PC-9 (cell line): ENCODE results near the gene NEK7. TPM values are rescaled to one million over a fixed set of nuclear protein-coding genes. Genes with fewer than 3 reads are reported as not detected.

Experiments
- BruUV-seq: library from RNA; stranded (reverse); fragments of 400-500 nt; replicated peaks from 2 replicates; lab custom pipeline; 2021; lab: Mats Ljungman, UMichigan
- CTCF ChIA-PET: fragments of 300-600 bp; sonication (Branson Sonifier 250); formaldehyde crosslinking; loops from one replicate; lab custom pipeline; 2022; ENCODE audit warnings: antibody characterized with exemption; lab: Charles Lee
- POLR2A ChIA-PET: fragments of 300-600 bp; sonication (Branson Sonifier 250); formaldehyde crosslinking; loops from one replicate; lab custom pipeline; 2022; ENCODE audit warnings: antibody characterized with exemption; ENCODE audit not compliant: unreplicated experiment; lab: Charles Lee
- DNase-seq, 2 experiments: peaks; one replicate each; pipeline versions ENCODE4 v3.0.0 to v3.0.0-alpha.2; 2015 to 2022; ENCODE audit warnings: mixed read lengths in 1 of 2
- H2AFZ ChIP-seq: fragments of 200-600 bp; sonication (generic); 2 replicates; pipeline ENCODE4 v1.8.1; 2017; ENCODE audit warnings: antibody characterized with exemption
- H3F3A ChIP-seq: fragments of 200-600 bp; sonication (generic); 2 replicates; pipeline ENCODE4 v1.8.1; 2017; ENCODE audit warnings: antibody characterized with exemption, mild to moderate bottlenecking, low read depth; ENCODE audit not compliant: insufficient read depth
- H3K27ac ChIP-seq: fragments of 200-600 bp; sonication (generic); 2 replicates; pipeline ENCODE4 v1.6.1; 2016; ENCODE audit warnings: mixed run types
- H3K27me3 ChIP-seq: fragments of 200-600 bp; sonication (generic); 2 replicates; pipeline ENCODE4 v1.6.1; 2016; ENCODE audit warnings: low read depth, mixed run types; ENCODE audit not compliant: insufficient read depth
- H3K36me3 ChIP-seq: fragments of 200-600 bp; sonication (generic); 2 replicates; pipeline ENCODE4 v1.6.1; 2016; ENCODE audit warnings: low read depth, mixed run types
- H3K4me1 ChIP-seq: fragments of 200-600 bp; sonication (generic); replicated peaks from 2 replicates; pipeline ENCODE4 v1.6.1; 2016; ENCODE audit warnings: mixed run types; ENCODE audit not compliant: insufficient read depth
- H3K4me2 ChIP-seq: fragments of 200-600 bp; sonication (generic); 2 replicates; pipeline ENCODE4 v1.6.1; 2017; ENCODE audit warnings: mixed run types
- H3K4me3 ChIP-seq: fragments of 200-600 bp; sonication (generic); 2 replicates; pipeline ENCODE4 v1.6.1; 2016; ENCODE audit warnings: mixed run types
- H3K79me2 ChIP-seq: fragments of 200-600 bp; sonication (generic); 2 replicates; pipeline ENCODE4 v1.6.1; 2017; ENCODE audit warnings: low read depth, mixed run types
- H3K9me2 ChIP-seq: fragments of 200-600 bp; sonication (generic); 2 replicates; pipeline ENCODE4 v1.8.1; 2017; ENCODE audit warnings: mild to moderate bottlenecking; ENCODE audit not compliant: insufficient read depth
- H3K9me3 ChIP-seq: fragments of 200-600 bp; sonication (generic); 2 replicates; pipeline ENCODE4 v1.8.1; 2016; ENCODE audit warnings: low read depth; ENCODE audit not compliant: insufficient read depth
- H4K20me1 ChIP-seq: fragments of 200-600 bp; sonication (generic); 2 replicates; pipeline ENCODE4 v1.8.1; 2017; ENCODE audit not compliant: insufficient read depth
- CTCF ChIP-seq: fragments of 200-600 bp; sonication (generic); conservative IDR thresholded peaks from 2 replicates; pipeline ENCODE4 v1.6.1; 2017; ENCODE audit warnings: mixed run types, antibody characterized with exemption, mild to moderate bottlenecking, moderate library complexity
- EZH2 ChIP-seq: fragments of 200-600 bp; sonication (generic); IDR thresholded peaks from 2 replicates; pipeline ENCODE4 v1.8.0; 2017; ENCODE audit warnings: antibody characterized with exemption, low read depth
- intact Hi-C: fragments of 100-400 bp; cut with micrococcal nuclease; formaldehyde crosslinking; loops from one replicate; pipeline ENCODE4 v1.10.0; 2022; ENCODE audit not compliant: unreplicated experiment
- total RNA-seq: library from RNA; stranded (reverse); gene quantifications from 2 replicates; pipeline ENCODE4 v1.2.3, GENCODE V29; 2021

NEK7 gene
- total RNA-seq, 1 experiment from 2014 or later: 67.4 TPM

- CTCF ChIA-PET: no interaction called here
- Histone ChIP-seq H3F3A (no peaks in the 10 kb centered on the region), H3K9me3 (peaks cover 7% of the 10 kb centered on the region), H4K20me1 (no peaks in the 10 kb centered on the region), H3K4me3 (no peak overlapping the region), H3K36me3 (no peaks in the 10 kb centered on the region), H3K4me2 (no peak overlapping the region), H3K27ac (no peak overlapping the region), H2AFZ (no peak overlapping the region), H3K27me3 (no peaks in the 10 kb centered on the region), H3K79me2 (no peaks in the 10 kb centered on the region), H3K4me1 (peaks cover 17% of the 10 kb centered on the region), H3K9me2 (no peaks in the 10 kb centered on the region)
- intact Hi-C loops: no loop called here
- POLR2A ChIA-PET: interaction anchor here (0.7 kb wide), 1 partner anchor 19 kb away, joined by 5 read pairs; no protein-coding TSS in a partner anchor
- no peak for DNase-seq
- no TSS peak for BruUV-seq
- TF ChIP-seq EZH2 (no peak), CTCF (no peak)
Observed at GRCh38 chr1:198116469-198116868, 40.3 kb upstream of the NEK7 start.

GRCh38 chr1:198117267-198117666 lies 39.5 kb upstream of the NEK7 start:
- no TSS peak for BruUV-seq
- no peak overlapping the region for H3K27ac ChIP-seq
- H4K20me1 ChIP-seq: no peaks in the 10 kb centered on the region
- no peak overlapping the region for H3K4me3 ChIP-seq
- ChIA-PET POLR2A (interaction anchor here (0.5 kb wide), 1 partner anchor 254 kb away, joined by 4 read pairs; no protein-coding TSS in a partner anchor), CTCF (no interaction called here)
- peaks cover 14% of the 10 kb centered on the region for H3K9me3 ChIP-seq
- peaks cover 19% of the 10 kb centered on the region for H3K4me1 ChIP-seq
- H3F3A ChIP-seq: no peaks in the 10 kb centered on the region
- no peaks in the 10 kb centered on the region for H3K79me2 ChIP-seq
- H2AFZ ChIP-seq: no peak overlapping the region
- H3K4me2 ChIP-seq: no peak overlapping the region
- no peaks in the 10 kb centered on the region for H3K36me3 ChIP-seq
- TF ChIP-seq EZH2 (no peak), CTCF (no peak)
- intact Hi-C loops: no loop called here
- no peaks in the 10 kb centered on the region for H3K27me3 ChIP-seq
- no peak for DNase-seq
- no peaks in the 10 kb centered on the region for H3K9me2 ChIP-seq

- intact Hi-C loops: no loop called here
- Histone ChIP-seq H2AFZ (no peak overlapping the region), H3K4me1 (peaks cover 19% of the 10 kb centered on the region), H3F3A (no peaks in the 10 kb centered on the region), H3K9me2 (no peaks in the 10 kb centered on the region), H3K27ac (no peak overlapping the region), H3K36me3 (no peaks in the 10 kb centered on the region), H3K4me3 (no peak overlapping the region), H4K20me1 (no peaks in the 10 kb centered on the region), H3K4me2 (no peak overlapping the region), H3K79me2 (no peaks in the 10 kb centered on the region), H3K27me3 (no peaks in the 10 kb centered on the region), H3K9me3 (peaks cover 14% of the 10 kb centered on the region)
- CTCF ChIA-PET: no interaction called here
- no peak for DNase-seq
- BruUV-seq: no TSS peak
- POLR2A ChIA-PET: interaction anchor here (0.5 kb wide), 1 partner anchor 791 kb away, joined by 23 read pairs; no protein-coding TSS in a partner anchor
- TF ChIP-seq CTCF: no peak
- TF ChIP-seq EZH2: no peak
Observed at GRCh38 chr1:198118134-198118533, 38.7 kb upstream of the NEK7 start.
